Kidney capillary endothelial cell (primary cell): ENCODE data around the gene SPANXN5.
"Not testable (repeated sequence)": the region's sequence is repeated elsewhere in the genome, so short reads cannot be mapped to it uniquely, and the experiment has no call there.

Source experiments
- DNase-seq: peaks from one replicate; pipeline ENCODE4 v3.0.0-alpha.2; 2018; ENCODE audit warnings: low spot score

Gene SPANXN5

GRCh38 chrX:52797327-52797726 lies at the start of gene SPANXN5:
SPANXN5 (minus strand) TSS chrX:52797427; CDS start chrX:52797348, 79 bp downstream.
- not testable (repeated sequence) for DNase-seq

- not testable (repeated sequence) for DNase-seq
Observed at GRCh38 chrX:52843619-52844018, 46.4 kb upstream of the SPANXN5 start.

- DNase-seq, result no peak
Observed at GRCh38 chrX:52839137-52839536, 41.9 kb upstream of the SPANXN5 start.

- DNase-seq, result no peak
Observed at GRCh38 chrX:52830551-52830950, 33.3 kb upstream of the SPANXN5 start.

GRCh38 chrX:52824608-52825007 lies 27.4 kb upstream of the SPANXN5 start:
- DNase-seq, result no peak

- no peak for DNase-seq
Observed at GRCh38 chrX:52821079-52821760, 24.0 kb upstream of the SPANXN5 start.

GRCh38 chrX:52819788-52820187 lies 22.6 kb upstream of the SPANXN5 start:
- DNase-seq, result no peak

GRCh38 chrX:52811065-52811625 lies 13.9 kb upstream of the SPANXN5 start, which contains the start of gene XAGE5:
XAGE5 (plus strand) TSS chrX:52811287; CDS start chrX:52812567, 1,280 bp downstream.
- DNase-seq, result no peak

GRCh38 chrX:52804876-52805275 lies 7.6 kb upstream of the SPANXN5 start:
- not testable (repeated sequence) for DNase-seq

GRCh38 chrX:52773504-52773903 lies 23.7 kb downstream of the SPANXN5 start:
- not testable (repeated sequence) for DNase-seq

- not testable (repeated sequence) for DNase-seq
Observed at GRCh38 chrX:52765983-52766382, 31.2 kb downstream of the SPANXN5 start.

- not testable (repeated sequence) for DNase-seq
Observed at GRCh38 chrX:52750952-52751351, 46.3 kb downstream of the SPANXN5 start, which contains the start of gene SSX2B. SSX2B (plus strand) TSS chrX:52751252; CDS start chrX:52752681, 1,429 bp downstream.
